Testis (tissue), 3 donors: ENCODE measurements around the gene CCDC127. TPM values are rescaled to one million over a fixed set of nuclear protein-coding genes. Genes with fewer than 3 reads are reported as not detected.

Source experiments
- DNase-seq: peaks from one replicate; pipeline ENCODE4 v3.0.0-alpha.2; 2019
- H3K27ac ChIP-seq, 2 donors: fragments of 200-600 bp; sonication (generic); one replicate each; pipeline ENCODE4 v1.5.1; 2019
- H3K27me3 ChIP-seq: fragments of 200-600 bp; sonication (generic); one replicate; pipeline ENCODE4 v1.5.1; 2019
- H3K36me3 ChIP-seq: fragments of 200-600 bp; sonication (generic); one replicate; pipeline ENCODE4 v1.5.1; 2017; ENCODE audit warnings: low read depth; ENCODE audit errors: missing control alignments
- H3K4me1 ChIP-seq: fragments of 200-600 bp; sonication (generic); one replicate; pipeline ENCODE4 v1.5.1; 2019
- H3K4me3 ChIP-seq, 2 donors: fragments of 200-600 bp; sonication (generic); one replicate each; pipeline ENCODE4 v1.5.1; 2017 to 2019
- H3K9me3 ChIP-seq: fragments of 200-600 bp; sonication (generic); one replicate; pipeline ENCODE4 v1.5.1; 2017
- CTCF ChIP-seq, 3 experiments: fragments of 450-650 bp in 2 of 3; fragments of 200-600 bp in 1 of 3; sonication (generic) in 1 of 3; IDR thresholded peaks; one replicate each; pipeline ENCODE4 v1.5.1; 2016 to 2019; ENCODE audit warnings: antibody characterized with exemption in 3 of 3, mild to moderate bottlenecking in 2 of 3, moderate library complexity in 1 of 3
- POLR2A ChIP-seq: fragments of 450-650 bp; IDR thresholded peaks from one replicate; pipeline ENCODE4 v1.6.1; 2017; ENCODE audit warnings: antibody characterized with exemption, mild to moderate bottlenecking, moderate library complexity
- WGBS, 2 donors: methylation state at CpG; one replicate each; pipeline ENCODE4 v1.1.5; 2018; 5-methylcytosine and 5-hydroxymethylcytosine counted together
- intact Hi-C: fragments of 100-400 bp; cut with DNase I; formaldehyde crosslinking; loops from one replicate; pipeline ENCODE4 v1.15.1; 2023; ENCODE audit warnings: low total_unique reads
- polyA plus RNA-seq: library from polyadenylated mRNA; stranded (reverse); fragments of 350-450 nt; fragmentation: Illumina TruSeq; extraction: RNeasy Lipid Tissue Mini Kit (QIAGEN cat#74804); gene quantifications from one replicate; pipeline ENCODE4 v1.2.3, GENCODE V29; 2014; ENCODE audit warnings: low read depth, low replicate concordance; ENCODE audit not compliant: insufficient read depth
- total RNA-seq, 2 donors: library from RNA; depleted of rRNA; stranded (reverse); fragments of >200 nt; gene quantifications; one replicate each; pipeline ENCODE4 v1.2.3, GENCODE V29; 2016

Gene CCDC127
- total and polyA plus RNA-seq, 3 donors from 2014 or later, result 6.6 to 6.9 (median 6.7) TPM

GRCh38 chr5:201672-202071 lies 16.3 kb downstream of the CCDC127 start:
- intact Hi-C loops, result no loop called here
- TF ChIP-seq POLR2A (no peak), CTCF (IDR thresholded peaks at IDR 0.05) (no peak)
- H3K9me3 ChIP-seq, result no peaks in the 10 kb centered on the region
- H3K27me3 ChIP-seq, result no peaks in the 10 kb centered on the region
- WGBS, 2 donors, result 92 to 94% methylated on average over 8 of the region's 8 CpGs
- H3K4me1 ChIP-seq, result peaks cover 4% of the 10 kb centered on the region
- DNase-seq, result no peak
- no peaks in the 10 kb centered on the region for H3K36me3 ChIP-seq
- H3K4me3 ChIP-seq, result no peak overlapping the region
- H3K27ac ChIP-seq, result no peak overlapping the region

GRCh38 chr5:200985-201384 lies 17.0 kb downstream of the CCDC127 start:
- intact Hi-C loops, result no loop called here
- Histone ChIP-seq H3K4me3 (no peak overlapping the region), H3K36me3 (no peaks in the 10 kb centered on the region), H3K4me1 (peaks cover under 1% of the 10 kb centered on the region), H3K27ac (no peak overlapping the region), H3K27me3 (no peaks in the 10 kb centered on the region), H3K9me3 (no peaks in the 10 kb centered on the region)
- TF ChIP-seq CTCF (IDR thresholded peaks at IDR 0.05) (no peak), POLR2A (no peak)
- no peak for DNase-seq
- 78 to 84% methylated on average over 2 to 4 of the region's 4 CpGs for WGBS, 2 donors

GRCh38 chr5:199950-200645 lies 17.9 kb downstream of the CCDC127 start:
- no peaks in the 10 kb centered on the region for H3K36me3 ChIP-seq
- no peaks in the 10 kb centered on the region for H3K27me3 ChIP-seq
- no peak for DNase-seq
- no peak overlapping the region for H3K4me3 ChIP-seq
- H3K27ac ChIP-seq, result no peak overlapping the region
- no peaks in the 10 kb centered on the region for H3K9me3 ChIP-seq
- no peaks in the 10 kb centered on the region for H3K4me1 ChIP-seq
- intact Hi-C loops, result no loop called here
- 90 to 91% methylated on average over 19 to 23 of the region's 23 CpGs for WGBS, 2 donors
- no peak for TF ChIP-seq CTCF (IDR thresholded peaks at IDR 0.05)
- no peak for TF ChIP-seq POLR2A

GRCh38 chr5:199197-199949 lies 18.6 kb downstream of the CCDC127 start:
- 95 to 98% methylated on average over 15 to 16 of the region's 16 CpGs for WGBS, 2 donors
- no peak for DNase-seq
- Histone ChIP-seq H3K9me3 (no peaks in the 10 kb centered on the region), H3K4me1 (no peaks in the 10 kb centered on the region), H3K36me3 (no peaks in the 10 kb centered on the region), H3K27me3 (no peaks in the 10 kb centered on the region), H3K4me3 (no peak overlapping the region), H3K27ac (no peak overlapping the region)
- TF ChIP-seq CTCF (IDR thresholded peaks at IDR 0.05) (no peak), POLR2A (no peak)
- intact Hi-C loops, result no loop called here
